ENCODE data around the gene PTRH1.

PTRH1 gene

GRCh38 chr9:127721391-127721821, 5.9 kb upstream of the PTRH1 start:
- H3K4me3 ChIP-seq (ENCODE audit: low read depth, low read length): no peak overlapping the region

GRCh38 chr9:127720865-127721227, 5.4 kb upstream of the PTRH1 start:
- no peak overlapping the region for H3K4me3 ChIP-seq (ENCODE audit: low read depth, low read length)

GRCh38 chr9:127720031-127720864, 4.8 kb upstream of the PTRH1 start:
- no peak overlapping the region for H3K4me3 ChIP-seq (ENCODE audit: low read depth, low read length)

- no peak overlapping the region for H3K4me3 ChIP-seq (ENCODE audit: low read depth, low read length)
These were observed 2.3 kb upstream of the PTRH1 start for GRCh38 chr9:127717766-127718165.

- H3K4me3 ChIP-seq (ENCODE audit: low read depth, low read length): no peak overlapping the region
These were observed 949 bp upstream of the PTRH1 start for GRCh38 chr9:127716412-127716811.

- H3K4me3 ChIP-seq (ENCODE audit: low read depth, low read length): peak overlapping the region; percentile 59
These were observed 453 bp downstream of the PTRH1 start for GRCh38 chr9:127714951-127715469.

- no peak overlapping the region for H3K4me3 ChIP-seq (ENCODE audit: low read depth, low read length)
These were observed 1.3 kb downstream of the PTRH1 start for GRCh38 chr9:127714020-127714750.

- no peak overlapping the region for H3K4me3 ChIP-seq (ENCODE audit: low read depth, low read length)
These were observed 2.6 kb downstream of the PTRH1 start for GRCh38 chr9:127712867-127713266.

- no peak overlapping the region for H3K4me3 ChIP-seq (ENCODE audit: low read depth, low read length)
These were observed 3.1 kb downstream of the PTRH1 start for GRCh38 chr9:127712371-127712770.

- H3K4me3 ChIP-seq (ENCODE audit: low read depth, low read length): no peak overlapping the region
These were observed 3.6 kb downstream of the PTRH1 start for GRCh38 chr9:127711831-127712274.

- no peak overlapping the region for H3K4me3 ChIP-seq (ENCODE audit: low read depth, low read length)
These were observed 4.2 kb downstream of the PTRH1 start for GRCh38 chr9:127711226-127711701.

GRCh38 chr9:127710204-127710783, 5.2 kb downstream of the PTRH1 start:
- no peak overlapping the region for H3K4me3 ChIP-seq (ENCODE audit: low read depth, low read length)

GRCh38 chr9:127708952-127709587, 6.4 kb downstream of the PTRH1 start:
- no peak overlapping the region for H3K4me3 ChIP-seq (ENCODE audit: low read depth, low read length)

- H3K4me3 ChIP-seq (ENCODE audit: low read depth, low read length): no peak overlapping the region
These were observed 7.7 kb downstream of the PTRH1 start for GRCh38 chr9:127707766-127708165.

- no peak within 1 kb of the TSS for H3K4me3 ChIP-seq (ENCODE audit: low read depth, low read length)
These were observed 8.6 kb downstream of the PTRH1 start, which contains the start of gene CFAP157 for GRCh38 chr9:127706836-127707241. TSS of gene CFAP157 (plus strand) at chr9:127706988. CDS start at chr9:127707032, 44 bp downstream.

GRCh38 chr9:127705577-127706379, 9.7 kb downstream of the PTRH1 start:
- H3K4me3 ChIP-seq (ENCODE audit: low read depth, low read length): no peak overlapping the region

- H3K4me3 ChIP-seq (ENCODE audit: low read depth, low read length): no peak overlapping the region
These were observed 12.0 kb downstream of the PTRH1 start for GRCh38 chr9:127703289-127703946.

- no peak overlapping the region for H3K4me3 ChIP-seq (ENCODE audit: low read depth, low read length)
These were observed 14.7 kb downstream of the PTRH1 start for GRCh38 chr9:127700594-127701255.

GRCh38 chr9:127700140-127700539, 15.3 kb downstream of the PTRH1 start:
- no peak overlapping the region for H3K4me3 ChIP-seq (ENCODE audit: low read depth, low read length)

Data from iPS-11a (cell line).